ENCODE results near the gene LURAP1L.

Gene LURAP1L

DNA sequence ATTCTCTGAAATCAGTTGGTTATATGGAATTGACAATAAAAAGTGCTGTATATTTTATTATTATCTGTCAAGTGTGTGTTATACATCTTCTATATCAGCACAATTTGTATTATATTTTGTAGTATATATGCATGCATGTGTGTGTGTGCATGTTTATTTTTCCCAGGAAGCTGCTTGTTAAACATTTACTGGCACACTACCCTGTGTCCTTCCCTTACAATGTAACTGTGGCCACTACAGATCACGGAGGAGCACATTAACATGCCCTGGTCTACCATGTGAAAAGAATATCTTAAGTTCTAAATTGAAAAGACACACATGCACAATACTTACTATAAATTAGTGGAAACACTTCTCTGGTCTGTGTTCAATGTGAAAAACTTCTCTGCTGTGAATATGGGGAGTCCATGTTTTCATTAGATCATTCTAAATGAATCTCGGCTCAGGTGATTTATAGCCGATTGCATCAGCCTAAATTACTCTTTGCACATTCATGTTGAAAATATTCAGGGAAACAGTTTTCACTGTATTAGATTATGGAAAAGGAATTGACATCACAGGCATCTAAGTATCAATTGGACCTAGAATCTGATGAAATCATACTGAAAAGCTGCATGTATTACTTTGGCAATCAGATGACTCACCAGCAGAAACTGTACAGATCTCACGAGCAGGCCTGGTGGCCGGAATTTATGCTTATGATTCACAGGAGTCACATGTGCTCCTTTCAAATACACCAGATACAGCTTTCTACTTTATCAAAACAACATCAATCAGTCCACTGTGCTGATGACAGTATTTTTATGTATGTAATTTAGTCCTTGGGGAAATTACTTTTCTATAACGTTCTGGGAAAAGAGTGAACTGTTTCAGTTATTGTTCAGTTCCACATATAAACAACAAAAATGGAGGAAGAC lies 39.4 kb downstream of the LURAP1L start (continued):
- TF ChIP-seq ZNF488 (tag by site-specific recombination; IDR thresholded peaks at IDR 0.05) (peak; percentile 53; the same call in 1 of the 2 replicates), SETDB1 (IDR thresholded peaks at IDR 0.05; ENCODE audit: insufficient read length, low read length) (peak; percentile 27), ZNF391 (tag by site-specific recombination; IDR thresholded peaks at IDR 0.05; ENCODE audit: borderline replicate concordance, low read depth) (no peak), ZNF571 (tag by site-specific recombination; IDR thresholded peaks at IDR 0.05) (no peak), ZNF324 (tag by site-specific recombination; IDR thresholded peaks at IDR 0.05) (peak; percentile 91)

DNA sequence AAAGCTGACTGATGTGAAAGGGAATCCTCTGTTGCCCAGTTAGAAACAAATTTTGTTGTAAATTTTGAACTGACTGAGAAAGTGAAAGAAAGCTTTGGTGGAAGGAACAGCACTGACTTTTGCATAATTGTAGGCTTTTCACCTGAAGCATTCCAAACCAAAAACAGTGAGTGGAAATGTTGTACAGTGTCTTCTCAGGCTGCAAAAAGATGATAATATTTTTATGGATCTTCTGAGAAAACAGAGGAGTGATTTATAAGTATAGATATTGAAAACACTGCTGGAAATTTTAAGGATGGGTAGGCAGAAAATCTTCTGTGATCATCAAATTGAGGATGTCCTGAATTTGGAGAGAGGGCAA lies 40.0 kb downstream of the LURAP1L start:
- H3K36me3 ChIP-seq (ENCODE audit: control insufficient read depth in 2 of 2, insufficient read depth in 1 of 2, low read length in 2 of 2), result no peaks in the 10 kb centered on the region
- TF ChIP-seq, protein P1, sequence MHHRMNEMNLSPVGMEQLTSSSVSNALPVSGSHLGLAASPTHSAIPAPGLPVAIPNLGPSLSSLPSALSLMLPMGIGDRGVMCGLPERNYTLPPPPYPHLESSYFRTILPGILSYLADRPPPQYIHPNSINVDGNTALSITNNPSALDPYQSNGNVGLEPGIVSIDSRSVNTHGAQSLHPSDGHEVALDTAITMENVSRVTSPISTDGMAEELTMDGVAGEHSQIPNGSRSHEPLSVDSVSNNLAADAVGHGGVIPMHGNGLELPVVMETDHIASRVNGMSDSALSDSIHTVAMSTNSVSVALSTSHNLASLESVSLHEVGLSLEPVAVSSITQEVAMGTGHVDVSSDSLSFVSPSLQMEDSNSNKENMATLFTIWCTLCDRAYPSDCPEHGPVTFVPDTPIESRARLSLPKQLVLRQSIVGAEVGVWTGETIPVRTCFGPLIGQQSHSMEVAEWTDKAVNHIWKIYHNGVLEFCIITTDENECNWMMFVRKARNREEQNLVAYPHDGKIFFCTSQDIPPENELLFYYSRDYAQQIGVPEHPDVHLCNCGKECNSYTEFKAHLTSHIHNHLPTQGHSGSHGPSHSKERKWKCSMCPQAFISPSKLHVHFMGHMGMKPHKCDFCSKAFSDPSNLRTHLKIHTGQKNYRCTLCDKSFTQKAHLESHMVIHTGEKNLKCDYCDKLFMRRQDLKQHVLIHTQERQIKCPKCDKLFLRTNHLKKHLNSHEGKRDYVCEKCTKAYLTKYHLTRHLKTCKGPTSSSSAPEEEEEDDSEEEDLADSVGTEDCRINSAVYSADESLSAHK (tag by site-specific recombination; IDR thresholded peaks at IDR 0.05), result 0 out of 2 replicates have a peak, but pooled peaks have one; percentile 6
- TF ChIP-seq IKZF3 (tag by site-specific recombination; IDR thresholded peaks at IDR 0.05) (no peak), ZNF366 (tag by site-specific recombination; conservative IDR thresholded peaks at IDR 0.05) (peak; percentile 7), PRDM2 (tag by site-specific recombination; IDR thresholded peaks at IDR 0.05; ENCODE audit: borderline replicate concordance) (no peak)
- H3K4me3 ChIP-seq (ENCODE audit: low read depth, low read length), result no peak overlapping the region
- no peaks in the 10 kb centered on the region for H3K9me3 ChIP-seq (ENCODE audit: control insufficient read depth, insufficient read depth, low read depth, low read length)
- peaks cover 11% of the 10 kb centered on the region for H3K4me1 ChIP-seq (ENCODE audit: control insufficient read depth, insufficient read depth, low read length)
- ChIA-PET CTCF (interaction anchor here (0.5 to 1.7 kb wide), 7 partner anchors 17 to 1637 kb away, joined by 3 to 6 read pairs (median 4); no protein-coding TSS in a partner anchor), POLR2A (interaction anchor here (2.8 kb wide), 1 partner anchor 39 kb away, joined by 15 read pairs; the partner anchor contains the start of gene LURAP1L)
- H3K27ac ChIP-seq (ENCODE audit: extremely low read depth, low read depth, low read length), result peak overlapping the region; percentile 79

- no peak overlapping the region for H3K27ac ChIP-seq (ENCODE audit: extremely low read depth, low read depth, low read length)
- ChIA-PET CTCF (interaction anchor here (0.8 kb wide), 1 partner anchor 69 kb away, joined by 4 read pairs; no protein-coding TSS in a partner anchor), POLR2A (interaction anchor here (2.8 kb wide), 1 partner anchor 40 kb away, joined by 15 read pairs; the partner anchor contains the start of gene LURAP1L)
- H3K4me1 ChIP-seq (ENCODE audit: control insufficient read depth, insufficient read depth, low read length), result peaks cover 11% of the 10 kb centered on the region
- H3K36me3 ChIP-seq (ENCODE audit: control insufficient read depth in 2 of 2, insufficient read depth in 1 of 2, low read length in 2 of 2), result no peaks in the 10 kb centered on the region
- H3K9me3 ChIP-seq (ENCODE audit: control insufficient read depth, insufficient read depth, low read depth, low read length), result no peaks in the 10 kb centered on the region
- TF ChIP-seq ZNF707 (tag by site-specific recombination; IDR thresholded peaks at IDR 0.05), result no peak
- H3K4me3 ChIP-seq (ENCODE audit: low read depth, low read length), result no peak overlapping the region
Measured at GRCh38 chr9:12815888-12816287, 41.1 kb downstream of the LURAP1L start.
